GM21528 (cell line): ENCODE results near the gene IGLL5.
"Not testable (repeated sequence)": the region's sequence is repeated elsewhere in the genome, so short reads cannot be mapped to it uniquely, and the experiment has no call there.

Experiments used
- ATAC-seq: cut with Tn5 transposase; IDR thresholded peaks from one replicate; pipeline ENCODE4 v1.9.1; 2021; ENCODE audit warnings: mild to moderate bottlenecking, moderate library complexity; ENCODE audit not compliant: unreplicated experiment, low FRiP score

IGLL5 gene

DNA sequence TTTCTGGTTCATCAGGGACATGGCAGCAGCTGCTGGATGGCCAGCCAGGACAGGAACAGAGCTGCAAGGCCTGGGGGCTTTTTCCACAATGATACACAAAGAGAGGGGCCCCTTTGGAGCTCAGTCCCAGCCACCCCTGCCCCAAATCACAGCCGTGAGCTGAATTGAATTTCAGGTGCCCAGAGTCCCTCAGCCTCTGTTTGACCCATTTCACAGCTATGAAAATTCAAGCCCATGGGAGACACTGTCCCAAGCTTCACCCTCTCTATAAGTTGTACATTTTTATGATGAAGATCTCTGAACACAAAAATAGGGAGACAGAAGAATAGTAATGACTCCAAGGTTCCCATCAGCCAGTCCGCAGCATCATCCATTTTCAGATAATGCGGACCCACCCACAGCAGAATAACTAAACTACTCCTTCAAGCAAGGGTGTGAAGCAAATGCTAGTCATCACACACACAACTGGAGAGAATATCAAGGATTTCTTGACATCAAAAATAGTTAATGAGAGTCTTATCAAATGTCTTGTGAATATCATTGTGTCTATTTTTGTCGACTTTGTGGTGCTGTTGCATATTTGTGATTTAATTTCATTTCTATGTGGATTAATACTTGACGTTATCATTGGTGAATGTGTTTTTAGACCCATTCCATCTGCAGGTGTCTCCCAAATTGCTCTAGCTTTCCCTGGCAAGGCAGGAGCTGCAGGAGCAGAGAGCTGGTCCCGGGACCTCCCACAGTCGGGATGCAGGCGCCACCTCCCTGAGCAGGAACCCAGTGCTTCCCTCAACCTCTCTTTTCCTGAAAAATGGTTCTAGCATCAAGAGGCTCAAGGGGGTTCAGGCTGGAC is 24.7 kb downstream of the IGLL5 start:
- no peak for ATAC-seq

DNA sequence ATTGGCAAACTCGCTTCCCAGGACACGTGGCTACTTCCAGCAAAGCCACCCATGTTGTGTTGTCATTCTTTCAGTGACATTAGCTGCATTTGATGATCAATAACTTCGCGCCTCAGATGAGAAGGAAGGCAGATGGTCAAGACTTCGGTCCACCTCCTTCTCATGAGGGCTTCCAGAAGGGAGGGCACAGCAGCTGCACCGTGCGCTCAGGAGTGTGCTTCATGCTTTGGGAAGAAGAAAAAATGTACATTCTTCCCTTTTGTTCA is 25.3 kb downstream of the IGLL5 start:
- ATAC-seq = no peak

DNA sequence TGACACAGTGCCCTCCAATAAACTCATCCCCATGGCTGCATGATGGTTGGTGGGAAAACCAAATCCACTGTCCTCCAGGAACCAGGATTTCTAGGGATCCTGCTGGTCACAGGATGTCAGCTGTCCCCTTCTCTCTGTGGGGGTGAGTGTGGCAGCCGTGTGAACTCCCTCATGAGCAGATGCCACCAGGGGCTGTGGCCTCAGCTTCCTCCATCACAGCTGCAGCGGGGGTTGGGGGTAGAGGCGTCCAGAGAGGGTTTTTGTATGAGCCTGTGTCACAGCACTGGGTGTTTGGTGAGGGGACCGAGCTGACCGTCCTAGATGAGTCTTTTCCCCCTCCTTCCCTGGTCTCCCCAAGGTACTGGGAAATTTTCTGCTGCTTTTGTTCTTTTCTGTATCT is 26.4 kb downstream of the IGLL5 start:
- no peak for ATAC-seq

DNA sequence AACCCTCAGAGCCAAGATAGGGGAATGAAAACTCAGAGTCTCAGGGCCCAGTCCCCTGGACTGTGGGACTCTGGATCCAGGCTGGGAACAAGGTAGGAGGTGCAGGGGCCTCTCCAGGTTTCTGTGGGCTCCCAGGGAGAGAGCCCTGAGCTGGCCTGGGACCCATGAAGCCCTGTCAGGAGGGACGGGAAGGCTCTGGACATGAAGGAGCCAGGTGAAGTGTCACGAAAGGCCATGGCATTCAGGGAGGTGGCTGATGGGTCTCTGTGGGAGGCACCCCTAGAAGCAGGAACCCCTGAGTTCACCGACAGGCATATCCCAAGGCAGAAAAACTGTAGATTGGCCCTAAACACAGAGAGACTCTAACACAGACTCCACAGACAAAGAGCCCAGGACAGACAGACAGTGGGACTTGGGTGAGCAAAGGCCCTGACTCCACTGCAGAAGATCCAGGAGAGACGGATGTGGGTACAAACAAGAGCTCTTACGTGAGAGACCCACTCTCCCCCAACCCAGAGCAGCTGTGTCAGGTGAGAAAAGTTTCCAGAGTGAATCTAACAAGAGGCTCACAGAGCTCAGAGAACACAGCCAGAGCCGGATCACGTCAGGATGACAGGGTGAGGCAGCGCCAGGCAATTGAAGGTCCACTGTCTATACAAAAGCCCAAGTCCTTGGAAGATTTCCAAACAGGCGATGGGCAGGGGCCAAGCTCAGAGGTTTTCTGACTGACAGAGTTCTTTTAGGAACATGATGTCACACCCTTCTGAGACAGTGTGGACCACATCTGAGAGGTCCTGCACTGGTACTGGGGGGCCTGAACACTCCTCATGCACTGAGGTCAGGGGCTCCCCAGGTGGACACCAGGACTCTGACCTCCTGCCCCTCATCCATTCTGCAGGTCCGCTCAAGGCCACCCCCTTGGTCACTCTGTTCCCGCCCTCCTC is 27.4 kb downstream of the IGLL5 start:
- no peak for ATAC-seq

DNA sequence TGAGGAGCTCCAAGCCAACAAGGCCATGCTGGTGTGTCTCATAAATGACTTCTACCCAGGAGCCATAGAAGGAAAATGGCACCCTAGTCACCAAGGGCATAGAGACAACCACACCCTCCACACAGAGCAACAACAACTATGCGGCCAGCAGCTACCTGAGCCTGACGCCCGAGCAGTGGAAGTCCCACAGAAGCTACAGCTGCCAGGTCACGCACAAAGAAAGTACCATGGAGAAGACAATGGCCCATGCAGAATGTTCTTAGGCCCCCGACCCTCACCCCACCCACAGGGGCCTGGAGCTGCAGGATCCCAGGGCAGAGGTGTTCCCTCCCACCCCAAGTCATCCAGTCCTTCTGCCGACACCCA is 28.0 kb downstream of the IGLL5 start:
- no peak for ATAC-seq

DNA sequence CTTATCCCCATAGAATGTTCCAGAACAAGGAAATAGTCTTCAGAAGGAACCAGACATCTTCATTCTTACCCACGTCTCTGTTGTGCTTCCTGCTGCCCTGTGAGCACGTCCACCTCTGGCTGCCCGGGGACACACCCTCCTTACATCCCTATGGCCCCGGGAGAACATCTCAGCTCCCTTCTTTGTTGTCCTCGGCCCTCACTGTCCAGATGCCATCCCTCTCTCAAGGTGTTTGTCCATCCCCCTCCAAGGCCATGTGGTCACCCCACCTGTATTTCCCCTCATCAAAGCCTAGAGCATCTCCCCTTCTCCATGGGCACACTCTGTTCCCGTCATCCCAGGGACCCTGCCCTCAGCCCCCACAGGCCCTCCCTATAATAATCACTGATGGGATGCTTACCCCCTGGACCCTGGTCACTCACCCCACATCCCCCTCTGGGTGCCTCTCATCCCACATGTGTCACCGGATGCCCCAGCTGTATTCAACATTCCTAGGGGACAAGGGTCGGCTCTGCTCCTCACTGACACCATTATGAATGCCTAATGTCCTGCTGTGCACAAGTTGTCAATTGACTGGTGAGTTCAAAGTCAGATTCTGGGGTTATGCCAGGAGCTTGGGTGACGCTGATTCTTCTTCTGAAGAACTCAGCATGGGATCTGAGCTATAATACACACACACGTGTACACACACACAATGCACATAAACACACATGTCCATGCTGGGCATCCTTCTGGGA is 28.8 kb downstream of the IGLL5 start:
- no peak for ATAC-seq

DNA sequence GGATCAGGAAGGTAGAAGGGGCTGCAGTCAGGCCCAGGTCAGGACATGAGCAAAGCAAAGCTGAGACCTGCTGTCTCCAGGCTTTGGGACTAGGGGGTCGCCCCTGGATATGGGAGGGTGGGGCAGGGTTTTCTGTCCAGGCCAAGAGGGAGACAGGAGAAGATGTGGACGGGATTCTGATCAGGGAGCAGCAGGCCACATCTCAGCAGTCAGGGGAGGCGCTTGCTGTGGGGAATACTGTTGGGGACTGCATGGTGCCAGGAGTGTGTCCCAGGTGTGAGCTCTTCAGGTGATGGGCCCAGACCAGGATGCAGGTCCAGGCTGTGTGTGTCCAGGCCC is 29.3 kb downstream of the IGLL5 start:
- no peak for ATAC-seq

DNA sequence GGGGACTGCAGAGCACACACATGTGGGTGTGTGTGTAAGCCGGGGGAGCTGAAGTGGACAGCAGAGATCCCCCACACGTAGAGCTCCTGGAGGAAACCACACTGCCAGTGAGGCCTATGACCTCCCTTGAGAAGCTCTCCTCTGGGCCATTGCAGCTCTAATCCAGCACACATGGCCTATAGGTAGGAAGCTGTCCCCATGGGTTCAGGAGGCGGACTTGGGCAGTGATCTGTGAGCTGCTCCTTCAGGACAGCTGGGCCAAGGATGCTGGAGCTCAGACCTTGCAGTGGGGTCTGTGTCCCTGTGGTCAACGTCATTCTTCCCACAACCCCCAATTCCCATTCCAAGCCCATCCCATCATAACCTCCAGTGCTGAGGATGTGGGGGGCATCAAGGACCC is 29.8 kb downstream of the IGLL5 start:
- no peak for ATAC-seq

DNA sequence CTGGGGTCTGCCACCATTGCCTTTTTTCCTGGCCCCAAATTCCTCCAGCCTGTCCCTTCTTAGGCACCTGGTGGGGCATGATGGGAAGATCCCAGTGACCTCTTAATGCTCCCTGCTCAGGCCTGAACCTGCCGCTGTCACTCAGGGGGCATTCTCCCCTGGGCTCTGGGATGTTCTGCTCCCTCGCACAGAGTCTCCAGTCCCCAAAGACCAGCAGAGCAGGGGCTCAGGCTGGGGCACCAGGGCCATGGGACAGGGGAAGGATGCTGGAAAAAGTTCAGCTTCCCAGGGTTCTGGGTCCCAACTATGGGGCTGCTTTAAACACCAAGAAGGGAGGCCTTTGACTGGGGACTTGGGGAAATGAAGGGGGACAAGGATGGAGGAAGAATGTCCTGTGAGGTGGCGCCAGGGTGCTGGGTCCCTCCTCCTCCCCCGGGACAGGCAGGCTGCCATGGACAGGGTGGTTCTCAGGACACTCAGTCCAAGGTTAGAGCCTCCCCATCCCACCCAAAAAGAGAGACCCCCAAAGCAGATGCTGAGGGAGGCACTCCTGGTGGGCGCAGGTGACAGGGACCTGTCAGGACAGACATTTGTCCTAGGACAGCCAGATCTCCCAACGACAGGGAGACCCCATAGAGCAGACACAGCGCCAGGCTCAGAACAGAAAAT is 30.8 kb downstream of the IGLL5 start:
- ATAC-seq = no peak

DNA sequence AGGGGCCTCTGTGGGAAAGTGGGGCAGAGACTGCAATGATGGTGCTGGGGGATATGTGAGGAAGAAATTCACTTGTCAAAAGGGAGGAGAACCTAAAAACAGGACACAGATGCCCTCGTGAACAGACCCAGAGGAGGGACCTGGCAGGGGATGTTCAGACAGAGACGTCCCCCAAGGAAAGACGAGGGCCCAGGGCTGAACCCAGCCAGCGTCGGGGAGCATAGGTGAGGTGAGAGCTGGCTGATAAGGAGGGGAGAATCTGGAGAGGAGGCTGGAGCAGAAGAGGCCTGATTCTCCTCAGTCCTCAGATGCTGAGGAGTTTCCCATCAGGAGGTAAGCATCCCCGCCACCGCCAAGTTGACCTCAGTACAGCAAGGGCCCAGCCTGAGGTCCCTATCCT is 31.4 kb downstream of the IGLL5 start:
- no peak for ATAC-seq

DNA sequence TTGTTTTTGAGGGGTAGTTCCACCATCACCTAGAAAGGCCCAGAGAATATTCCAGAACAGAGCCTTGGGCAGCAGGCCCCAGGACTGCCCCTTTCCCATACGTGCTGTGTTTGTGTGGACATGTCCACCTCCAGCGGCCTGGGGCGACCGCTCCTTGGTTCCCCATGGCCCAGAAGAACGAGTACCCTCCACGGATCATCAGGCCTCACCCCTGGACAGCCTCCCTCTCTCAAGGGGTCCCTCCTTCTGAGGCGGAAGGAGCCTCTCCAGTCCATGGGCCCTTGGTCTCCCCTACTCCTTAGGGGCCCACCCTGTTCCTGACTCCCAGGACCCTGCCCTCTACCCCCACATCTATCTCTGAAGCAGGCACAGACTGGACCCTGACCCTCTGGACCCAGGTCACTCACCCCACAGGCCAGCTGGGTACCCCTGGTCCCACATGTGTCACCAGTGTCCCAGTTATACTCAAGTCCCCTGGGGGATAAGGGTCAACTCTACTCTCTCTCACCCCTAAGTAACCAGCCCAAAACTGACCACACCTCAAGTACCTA is 32.6 kb downstream of the IGLL5 start:
- no peak for ATAC-seq

DNA sequence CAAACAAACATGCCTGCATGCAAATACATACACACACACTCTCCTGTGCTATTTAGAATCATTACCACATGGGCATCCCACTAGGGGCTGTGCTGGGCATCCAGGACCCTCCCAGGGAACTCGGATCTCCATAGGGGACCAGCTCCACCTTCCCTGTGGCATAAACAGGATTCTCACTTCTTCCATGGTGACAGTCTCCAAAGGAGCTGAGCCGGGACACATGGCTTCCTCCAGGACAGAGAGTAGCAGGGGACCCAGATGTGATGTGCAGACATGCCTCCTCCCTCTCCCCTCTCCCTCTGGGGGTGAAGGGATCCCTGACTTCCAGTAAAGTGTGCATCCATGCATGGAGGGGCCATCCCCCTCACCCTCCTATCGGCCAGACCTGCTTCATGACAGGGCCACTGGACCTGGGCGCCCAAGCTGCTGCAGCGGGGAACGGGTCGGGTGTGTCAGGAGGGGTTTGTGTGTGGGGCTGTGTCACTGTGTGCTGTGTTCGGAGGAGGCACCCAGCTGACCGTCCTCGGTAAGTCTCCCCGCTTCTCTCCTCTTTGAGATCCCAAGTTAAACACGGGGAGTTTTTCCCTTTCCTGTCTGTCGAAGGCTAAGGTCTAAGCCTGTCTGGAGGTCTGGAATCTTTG is 33.4 kb downstream of the IGLL5 start:
- ATAC-seq = no peak

DNA sequence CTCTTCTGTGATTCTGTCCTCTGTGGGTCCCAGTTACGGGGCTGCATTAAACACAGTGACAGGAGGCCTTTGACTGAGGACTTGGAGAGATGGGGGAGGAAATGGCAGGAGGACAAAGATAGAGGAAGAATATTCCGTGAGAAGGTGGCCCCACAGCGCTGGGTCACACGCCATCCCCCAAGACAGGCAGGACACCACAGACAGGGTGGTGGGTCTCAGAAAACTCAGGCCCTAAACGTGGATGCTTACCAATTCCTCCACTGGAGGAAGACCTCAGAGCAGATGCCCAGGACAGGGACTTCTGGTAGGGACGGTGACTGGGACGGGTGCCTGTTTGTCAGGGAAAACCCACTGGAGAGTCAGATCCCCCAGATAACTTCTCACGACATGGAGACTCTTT is 34.0 kb downstream of the IGLL5 start:
- no peak for ATAC-seq

DNA sequence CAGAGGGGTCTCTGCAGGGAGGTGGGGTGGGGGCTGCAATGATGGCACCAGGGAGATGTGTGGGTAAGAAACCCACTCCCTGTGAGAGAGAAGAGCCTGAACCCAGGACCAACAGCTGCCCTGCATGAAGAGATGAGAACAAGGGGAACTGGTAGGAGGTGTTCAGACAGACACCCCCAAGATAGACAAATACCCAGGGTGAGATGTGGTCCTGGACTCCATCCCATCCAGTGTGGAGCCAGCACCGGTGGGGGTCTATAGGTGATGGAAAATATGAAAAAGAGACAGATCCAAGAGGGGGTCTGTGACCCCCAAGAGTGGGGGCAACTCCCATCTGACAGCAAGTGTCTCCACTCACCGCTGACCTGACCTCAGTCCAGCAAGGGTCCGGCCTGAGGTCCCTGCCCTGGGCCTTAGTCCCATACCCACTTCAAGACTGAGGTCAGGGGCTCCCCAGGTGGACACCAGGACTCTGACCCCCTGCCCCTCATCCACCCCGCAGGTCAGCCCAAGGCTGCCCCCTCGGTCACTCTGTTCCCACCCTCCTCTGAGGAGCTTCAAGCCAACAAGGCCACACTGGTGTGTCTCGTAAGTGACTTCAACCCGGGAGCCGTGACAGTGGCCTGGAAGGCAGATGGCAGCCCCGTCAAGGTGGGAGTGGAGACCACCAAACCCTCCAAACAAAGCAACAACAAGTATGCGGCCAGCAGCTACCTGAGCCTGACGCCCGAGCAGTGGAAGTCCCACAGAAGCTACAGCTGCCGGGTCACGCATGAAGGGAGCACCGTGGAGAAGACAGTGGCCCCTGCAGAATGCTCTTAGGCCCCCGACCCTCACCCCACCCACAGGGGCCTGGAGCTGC is 34.7 kb downstream of the IGLL5 start:
- ATAC-seq = not testable (repeated sequence)

DNA sequence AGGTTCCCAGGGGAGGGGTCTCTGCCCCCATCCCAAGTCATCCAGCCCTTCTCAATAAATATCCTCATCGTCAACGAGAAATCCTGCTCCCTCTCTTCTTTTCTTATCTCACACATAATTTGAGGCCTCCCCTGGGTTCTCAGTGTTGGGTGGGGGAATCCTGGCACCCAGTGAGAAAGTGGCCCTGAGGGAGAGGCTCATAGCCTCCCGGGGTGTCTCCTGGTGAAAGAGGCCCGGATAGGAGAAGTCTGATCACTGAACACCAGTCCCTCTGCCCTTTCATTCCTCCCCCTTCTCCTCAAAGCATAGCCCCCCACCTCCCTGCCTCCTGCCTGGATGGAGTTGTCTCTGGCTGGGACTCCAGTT is 35.3 kb downstream of the IGLL5 start:
- no peak for ATAC-seq

DNA sequence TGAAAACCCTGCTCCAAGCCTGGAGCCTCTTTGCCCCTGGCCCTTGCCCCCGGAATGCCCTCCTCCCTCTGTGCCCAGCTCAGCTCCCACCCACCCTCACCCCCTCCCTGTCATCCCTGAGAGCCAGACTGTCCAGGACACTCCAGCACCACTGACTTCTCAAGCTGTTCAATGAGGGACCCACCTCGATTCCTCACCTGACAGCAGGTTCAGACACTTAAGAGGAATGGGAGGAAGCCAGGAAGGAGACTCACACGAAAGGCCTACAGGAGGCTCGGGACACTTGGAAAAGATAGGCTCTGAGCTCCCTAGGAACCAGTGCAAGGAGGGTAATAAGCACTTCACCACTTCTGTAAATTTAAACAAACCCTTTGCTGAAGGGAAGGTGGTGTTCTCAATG is 35.8 kb downstream of the IGLL5 start:
- no peak for ATAC-seq

DNA sequence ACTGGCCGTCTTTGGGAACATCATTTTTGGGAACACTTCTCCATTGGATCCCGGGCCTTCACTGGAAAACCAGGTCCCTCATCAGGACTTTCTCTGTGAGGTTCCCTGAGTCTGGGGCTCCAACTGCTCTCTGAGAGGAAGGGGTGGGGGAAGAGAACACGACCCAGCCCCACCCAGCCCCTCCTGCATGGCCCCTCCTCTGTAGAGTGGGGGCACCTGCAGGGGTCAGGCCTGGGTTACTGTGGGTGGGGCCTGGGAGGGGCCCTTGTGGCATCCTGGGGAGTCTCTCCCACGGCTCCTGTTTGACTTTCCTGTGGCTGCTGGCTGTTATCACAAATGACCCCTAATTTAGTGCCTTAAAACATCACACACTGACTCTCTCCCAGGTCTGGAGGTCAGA is 36.3 kb downstream of the IGLL5 start:
- ATAC-seq = no peak

DNA sequence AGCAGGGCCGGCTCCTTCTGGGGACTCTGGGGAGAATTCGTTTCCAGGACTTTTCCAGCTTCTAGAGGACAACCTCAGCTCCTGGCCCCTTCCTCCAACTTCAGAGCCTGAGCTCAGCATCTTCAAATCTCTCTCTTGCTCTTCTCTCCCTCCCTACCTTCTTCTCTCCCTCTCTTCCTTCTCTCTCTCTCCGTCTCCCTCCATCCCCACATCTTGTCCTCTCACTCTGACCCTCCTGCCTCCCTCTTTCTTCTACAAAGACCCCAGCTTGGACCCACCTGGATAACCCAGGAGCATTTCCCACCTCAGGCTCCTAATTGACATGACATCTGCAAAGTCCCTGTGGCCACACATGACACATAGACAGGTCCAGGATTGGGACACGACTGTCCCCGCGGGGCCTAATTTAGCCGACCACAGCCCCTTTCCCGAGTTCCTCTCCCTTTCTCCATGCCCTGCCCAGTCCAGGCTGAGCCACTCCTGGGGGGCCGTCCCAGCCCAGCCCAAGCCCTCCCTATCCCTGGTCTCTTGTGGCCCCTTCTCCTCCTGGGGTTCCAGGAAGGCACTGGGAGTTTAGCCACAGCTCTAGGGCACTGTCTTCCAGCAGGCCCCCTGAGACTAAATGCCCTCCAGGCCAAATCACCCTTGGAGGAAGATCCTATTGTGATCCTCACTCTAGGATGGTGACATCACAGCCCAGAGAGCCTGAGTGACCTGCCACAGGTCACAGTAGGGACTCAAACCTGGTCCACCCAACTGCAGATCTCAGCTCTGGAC is 36.9 kb downstream of the IGLL5 start:
- ATAC-seq = no peak
